ENCODE data around the gene CIDEC.

Gene CIDEC

GRCh38 chr3:9891072-9891622 lies 11.1 kb upstream of the CIDEC start:
- DNase-seq (ENCODE audit: low read depth) = no peak
- H3K4me3 ChIP-seq (replicated peaks; ENCODE audit: low read depth, low read length) = peak overlapping the region; percentile 94
- TF ChIP-seq CTCF (IDR thresholded peaks at IDR 0.05; ENCODE audit: low read length, missing control alignments) = no peak

- no peak for TF ChIP-seq CTCF (IDR thresholded peaks at IDR 0.05; ENCODE audit: low read length, missing control alignments)
- peak within 1 kb of the TSS; percentile 94 for H3K4me3 ChIP-seq (replicated peaks; ENCODE audit: low read depth, low read length)
- DNase-seq (ENCODE audit: low read depth) = peak; percentile 90
Observed at GRCh38 chr3:9890249-9891071, 10.4 kb upstream of the CIDEC start, which contains the start of gene JAGN1. JAGN1 (plus strand) TSS chr3:9890610; CDS start chr3:9890723, 113 bp downstream.

GRCh38 chr3:9889405-9889804 lies 9.4 kb upstream of the CIDEC start:
- no peak for TF ChIP-seq CTCF (IDR thresholded peaks at IDR 0.05; ENCODE audit: low read length, missing control alignments)
- DNase-seq (ENCODE audit: low read depth) = no peak
- H3K4me3 ChIP-seq (replicated peaks; ENCODE audit: low read depth, low read length) = no peak overlapping the region

- H3K4me3 ChIP-seq (replicated peaks; ENCODE audit: low read depth, low read length) = no peak overlapping the region
- DNase-seq (ENCODE audit: low read depth) = no peak
- TF ChIP-seq CTCF (IDR thresholded peaks at IDR 0.05; ENCODE audit: low read length, missing control alignments) = no peak
Observed at GRCh38 chr3:9888540-9888939, 8.5 kb upstream of the CIDEC start.

GRCh38 chr3:9887480-9887879 lies 7.4 kb upstream of the CIDEC start:
- H3K4me3 ChIP-seq (replicated peaks; ENCODE audit: low read depth, low read length) = no peak overlapping the region
- TF ChIP-seq CTCF (IDR thresholded peaks at IDR 0.05; ENCODE audit: low read length, missing control alignments) = no peak
- DNase-seq (ENCODE audit: low read depth) = no peak

- H3K4me3 ChIP-seq (replicated peaks; ENCODE audit: low read depth, low read length) = no peak overlapping the region
- DNase-seq (ENCODE audit: low read depth) = no peak
- no peak for TF ChIP-seq CTCF (IDR thresholded peaks at IDR 0.05; ENCODE audit: low read length, missing control alignments)
Observed at GRCh38 chr3:9886328-9886727, 6.3 kb upstream of the CIDEC start.
